ENCODE measurements around the gene DSE.
A peak's percentile ranks its signal among the peaks of the same experiment; 100 is the strongest.
"Not testable (repeated sequence)": the region's sequence is repeated elsewhere in the genome, so short reads cannot be mapped to it uniquely, and the experiment has no call there.

DSE gene

DNA sequence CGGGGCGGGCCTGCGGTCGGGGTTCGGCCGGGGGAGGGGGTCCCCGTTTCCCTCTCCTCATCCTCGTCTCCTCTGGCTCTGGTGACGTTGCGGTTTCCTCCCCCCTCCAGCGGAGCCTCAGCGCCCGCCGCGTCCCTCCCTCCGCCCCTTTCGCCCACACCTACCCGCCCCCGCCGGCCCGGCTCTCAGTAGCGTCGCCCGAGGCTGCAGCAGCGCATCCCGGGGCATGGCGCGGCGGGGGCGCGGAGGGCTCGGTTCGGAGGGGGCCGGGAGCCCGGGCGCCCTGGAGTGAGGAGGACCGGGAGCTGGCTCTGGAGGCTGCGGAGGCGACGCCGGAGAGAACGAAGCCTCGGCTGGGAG, at the start of gene DSE:
Gene DSE, plus strand, starts transcription at position 188 of the 360 bp plus-strand sequence. CDS start 28,304 bp downstream, outside the sequence.
- Histone ChIP-seq H3K27ac (ENCODE audit: low read depth, low read length) (peak within 1 kb of the TSS; percentile 95), H3K4me1 (ENCODE audit: insufficient read depth, low read length) (peaks cover 16% of the 10 kb centered on the region), H3K4me3 (ENCODE audit: low read depth in 1 of 2, low read length in 2 of 2) (peak within 1 kb of the TSS; percentile 88 to 99), H3K9me3 (ENCODE audit: low read length) (no peaks in the 10 kb centered on the region), H3K36me3 (ENCODE audit: insufficient read depth, low read length) (no peaks in the 10 kb centered on the region), H3K9ac (ENCODE audit: low read length) (peak within 1 kb of the TSS; percentile 85), H3K27me3 (ENCODE audit: control insufficient read depth in 1 of 2, insufficient read depth in 2 of 2, low read length in 2 of 2) (no peaks in the 10 kb centered on the region)

DNA sequence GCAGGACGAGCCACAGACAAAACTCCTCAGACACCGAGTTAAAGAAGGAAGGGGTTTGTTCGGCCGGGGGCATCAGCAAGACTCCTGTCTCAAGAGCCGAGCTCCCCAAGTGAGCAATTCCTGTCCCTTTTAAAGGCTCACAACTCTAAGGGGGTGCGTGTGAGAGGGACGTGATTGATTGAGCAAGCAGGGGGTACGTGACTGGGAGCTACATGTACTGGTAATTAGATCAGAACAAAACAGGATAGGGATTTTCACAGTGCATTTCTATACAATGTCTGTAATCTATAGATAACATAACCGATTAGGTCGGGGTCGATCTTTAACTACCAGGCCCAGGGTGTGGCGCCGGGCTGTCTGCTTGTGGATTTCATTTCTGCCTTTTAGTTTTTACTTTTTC, 48.8 kb upstream of the DSE start:
- not testable (repeated sequence) for H3K27me3 ChIP-seq (ENCODE audit: control insufficient read depth in 1 of 2, insufficient read depth in 2 of 2, low read length in 2 of 2); H3K9me3 ChIP-seq (ENCODE audit: low read length); H3K9ac ChIP-seq (ENCODE audit: low read length); H3K4me3 ChIP-seq (ENCODE audit: low read depth in 1 of 2, low read length in 2 of 2); H3K27ac ChIP-seq (ENCODE audit: low read depth, low read length); H3K36me3 ChIP-seq (ENCODE audit: insufficient read depth, low read length); H3K4me1 ChIP-seq (ENCODE audit: insufficient read depth, low read length)

DNA sequence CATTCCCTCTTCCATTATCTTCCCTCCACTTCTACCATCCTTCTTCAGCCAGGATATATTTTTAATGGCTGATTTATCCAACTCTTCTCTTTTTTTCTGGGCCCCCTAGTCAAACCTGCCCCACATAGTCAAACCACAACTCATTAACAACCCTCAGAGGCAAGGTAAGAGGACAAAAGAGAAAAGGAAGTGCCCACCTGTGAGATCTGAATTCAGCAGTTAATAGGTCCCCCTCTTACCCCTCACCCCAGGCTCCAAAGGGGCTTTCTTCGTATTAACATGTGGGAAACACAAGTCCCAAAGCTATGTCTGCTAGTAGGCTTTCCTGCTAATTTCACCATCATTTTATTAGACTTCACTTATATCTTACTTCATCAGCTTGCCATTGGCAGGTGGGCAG, 46.9 kb upstream of the DSE start:
- Histone ChIP-seq H3K27ac (ENCODE audit: low read depth, low read length) (no peak overlapping the region), H3K9ac (ENCODE audit: low read length) (no peak overlapping the region), H3K36me3 (ENCODE audit: insufficient read depth, low read length) (no peaks in the 10 kb centered on the region), H3K9me3 (ENCODE audit: low read length) (no peaks in the 10 kb centered on the region), H3K4me3 (ENCODE audit: low read depth in 1 of 2, low read length in 2 of 2) (no peak overlapping the region), H3K27me3 (ENCODE audit: control insufficient read depth in 1 of 2, insufficient read depth in 2 of 2, low read length in 2 of 2) (no peaks in the 10 kb centered on the region), H3K4me1 (ENCODE audit: insufficient read depth, low read length) (no peaks in the 10 kb centered on the region)

DNA sequence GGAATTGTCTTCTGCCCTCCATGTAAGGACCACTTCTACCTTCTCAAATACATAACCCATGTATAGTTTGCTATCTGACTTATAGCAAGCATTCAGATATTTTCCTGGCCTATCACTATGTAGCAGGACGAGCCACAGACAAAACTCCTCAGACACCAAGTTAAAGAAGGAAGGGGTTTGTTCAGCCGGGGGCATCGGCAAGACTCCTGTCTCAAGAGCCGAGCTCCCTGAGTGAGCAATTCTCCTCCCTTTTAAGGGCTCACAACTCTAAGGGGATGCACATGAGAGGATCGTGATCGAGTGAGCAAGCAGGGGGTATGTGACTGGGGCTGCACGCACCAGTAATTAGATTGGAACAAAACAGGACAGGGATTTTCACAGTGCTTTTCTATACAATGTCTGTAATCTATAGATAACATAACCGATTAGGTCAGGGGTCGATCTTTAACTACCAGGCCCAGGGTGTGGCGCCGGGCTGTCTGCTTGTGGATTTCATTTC, 45.1 kb upstream of the DSE start:
- H3K36me3 ChIP-seq (ENCODE audit: insufficient read depth, low read length); H3K27me3 ChIP-seq (ENCODE audit: control insufficient read depth in 1 of 2, insufficient read depth in 2 of 2, low read length in 2 of 2); H3K4me1 ChIP-seq (ENCODE audit: insufficient read depth, low read length); H3K9me3 ChIP-seq (ENCODE audit: low read length); H3K9ac ChIP-seq (ENCODE audit: low read length); H3K4me3 ChIP-seq (ENCODE audit: low read depth in 1 of 2, low read length in 2 of 2); H3K27ac ChIP-seq (ENCODE audit: low read depth, low read length): not testable (repeated sequence)

DNA sequence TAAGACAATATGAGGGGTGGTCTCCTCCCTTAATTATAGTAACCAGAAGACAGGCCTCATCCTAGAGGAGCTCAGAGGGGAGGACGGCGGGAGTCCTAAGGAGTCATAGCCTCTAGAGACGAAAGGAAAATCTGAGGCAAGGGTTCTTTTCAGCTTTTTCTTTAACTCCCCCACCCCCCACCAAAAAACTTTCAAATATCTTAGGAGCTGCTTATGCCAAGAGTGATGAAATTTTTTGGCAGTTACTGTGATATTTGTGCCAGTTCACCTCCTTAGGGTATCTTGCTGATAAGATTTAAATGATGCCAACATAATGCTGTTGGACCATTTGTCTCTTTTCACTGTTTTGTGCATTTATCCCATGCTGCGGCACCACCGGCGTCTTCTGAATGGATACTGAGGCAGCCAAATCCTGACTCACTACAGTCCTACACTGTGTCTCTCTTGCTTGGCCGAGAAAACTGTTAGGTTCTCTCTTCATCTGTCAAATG, 44.5 kb upstream of the DSE start:
- Histone ChIP-seq H3K9ac (ENCODE audit: low read length) (no peak overlapping the region), H3K4me1 (ENCODE audit: insufficient read depth, low read length) (no peaks in the 10 kb centered on the region), H3K4me3 (ENCODE audit: low read depth in 1 of 2, low read length in 2 of 2) (no peak overlapping the region), H3K9me3 (ENCODE audit: low read length) (no peaks in the 10 kb centered on the region), H3K27me3 (ENCODE audit: control insufficient read depth in 1 of 2, insufficient read depth in 2 of 2, low read length in 2 of 2) (no peaks in the 10 kb centered on the region), H3K27ac (ENCODE audit: low read depth, low read length) (no peak overlapping the region), H3K36me3 (ENCODE audit: insufficient read depth, low read length) (no peaks in the 10 kb centered on the region)

DNA sequence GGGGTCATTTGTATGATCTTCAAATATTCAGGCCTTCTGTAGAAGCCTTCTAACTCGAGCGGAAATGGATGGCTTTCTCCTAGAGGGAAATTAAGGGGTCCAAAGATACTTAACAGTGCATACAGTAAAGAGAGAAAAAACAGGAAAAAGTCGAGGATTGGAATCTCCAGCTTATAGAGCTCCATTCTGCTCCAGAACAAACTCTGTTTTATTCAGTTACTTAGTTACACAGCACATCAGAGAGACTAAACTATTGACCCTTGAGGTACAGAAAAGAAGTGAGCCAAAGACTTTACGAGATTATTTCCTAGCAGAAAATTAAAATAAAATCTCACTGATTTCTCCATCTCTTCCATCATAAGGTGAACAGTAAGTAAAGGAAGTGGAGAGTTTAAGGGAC, 43.8 kb upstream of the DSE start:
- H3K36me3 ChIP-seq (ENCODE audit: insufficient read depth, low read length), result no peaks in the 10 kb centered on the region
- no peak overlapping the region for H3K9ac ChIP-seq (ENCODE audit: low read length)
- no peaks in the 10 kb centered on the region for H3K9me3 ChIP-seq (ENCODE audit: low read length)
- H3K4me3 ChIP-seq (ENCODE audit: low read depth in 1 of 2, low read length in 2 of 2), result no peak overlapping the region
- H3K4me1 ChIP-seq (ENCODE audit: insufficient read depth, low read length), result no peaks in the 10 kb centered on the region
- no peaks in the 10 kb centered on the region for H3K27me3 ChIP-seq (ENCODE audit: control insufficient read depth in 1 of 2, insufficient read depth in 2 of 2, low read length in 2 of 2)
- no peak overlapping the region for H3K27ac ChIP-seq (ENCODE audit: low read depth, low read length)

DNA sequence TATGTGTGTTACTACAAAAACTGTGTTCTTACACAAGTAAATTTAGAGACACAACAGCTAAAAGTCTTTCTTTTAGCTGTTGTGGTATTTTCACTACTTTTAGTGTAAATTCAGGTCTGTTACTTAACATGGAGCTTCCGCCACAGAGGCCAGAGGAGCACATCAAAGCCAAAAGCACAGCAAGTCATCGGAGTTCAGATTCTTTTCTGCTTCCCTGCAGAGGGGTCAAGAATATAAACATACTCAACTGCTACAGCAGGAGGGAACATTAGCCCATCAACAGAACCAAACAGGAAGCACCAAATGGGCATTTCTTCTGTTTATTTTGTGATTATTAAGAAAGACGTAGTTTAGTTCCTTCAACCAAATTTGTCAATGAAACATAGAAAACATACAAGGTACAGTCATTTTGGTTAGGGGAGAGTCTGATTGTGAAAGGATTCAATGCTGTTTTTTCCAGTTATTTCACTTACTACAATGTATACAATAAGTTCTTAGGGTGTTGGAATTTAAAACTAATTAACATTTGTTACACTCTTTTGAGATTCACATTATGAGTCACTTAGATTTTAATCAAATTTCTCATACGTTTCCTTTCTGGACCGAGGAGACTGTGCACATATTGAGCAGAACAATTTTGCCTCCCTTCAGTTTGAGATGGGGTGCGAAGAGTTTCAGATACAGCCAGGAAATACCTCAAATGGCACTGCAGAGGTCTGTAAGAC, 42.8 kb upstream of the DSE start:
- H3K36me3 ChIP-seq (ENCODE audit: insufficient read depth, low read length), result no peaks in the 10 kb centered on the region
- H3K27me3 ChIP-seq (ENCODE audit: control insufficient read depth in 1 of 2, insufficient read depth in 2 of 2, low read length in 2 of 2), result no peaks in the 10 kb centered on the region
- H3K9ac ChIP-seq (ENCODE audit: low read length), result no peak overlapping the region
- no peak overlapping the region for H3K4me3 ChIP-seq (ENCODE audit: low read depth in 1 of 2, low read length in 2 of 2)
- H3K27ac ChIP-seq (ENCODE audit: low read depth, low read length), result no peak overlapping the region
- H3K4me1 ChIP-seq (ENCODE audit: insufficient read depth, low read length), result no peaks in the 10 kb centered on the region
- H3K9me3 ChIP-seq (ENCODE audit: low read length), result no peaks in the 10 kb centered on the region

DNA sequence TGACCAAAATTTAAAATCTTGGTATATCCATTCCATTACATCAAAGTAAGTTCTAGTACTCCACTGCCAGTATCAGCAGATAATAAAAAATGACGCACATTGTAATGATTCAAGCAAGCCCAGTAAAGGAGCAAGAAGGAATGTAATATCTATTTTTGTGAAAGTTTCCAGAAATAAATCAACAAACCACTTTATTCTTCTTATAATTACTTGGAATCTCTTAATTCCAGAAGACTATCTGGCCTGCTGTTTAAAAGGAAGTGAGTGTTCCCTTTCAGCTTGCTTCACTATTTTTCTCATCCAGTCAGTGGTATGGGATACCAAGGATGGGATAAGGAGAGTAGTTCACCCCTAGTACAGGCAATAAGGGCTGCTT, 42.2 kb upstream of the DSE start:
- Histone ChIP-seq H3K4me1 (ENCODE audit: insufficient read depth, low read length) (no peaks in the 10 kb centered on the region), H3K4me3 (ENCODE audit: low read depth in 1 of 2, low read length in 2 of 2) (no peak overlapping the region), H3K27ac (ENCODE audit: low read depth, low read length) (no peak overlapping the region), H3K27me3 (ENCODE audit: control insufficient read depth in 1 of 2, insufficient read depth in 2 of 2, low read length in 2 of 2) (no peaks in the 10 kb centered on the region), H3K36me3 (ENCODE audit: insufficient read depth, low read length) (no peaks in the 10 kb centered on the region), H3K9me3 (ENCODE audit: low read length) (no peaks in the 10 kb centered on the region), H3K9ac (ENCODE audit: low read length) (no peak overlapping the region)

DNA sequence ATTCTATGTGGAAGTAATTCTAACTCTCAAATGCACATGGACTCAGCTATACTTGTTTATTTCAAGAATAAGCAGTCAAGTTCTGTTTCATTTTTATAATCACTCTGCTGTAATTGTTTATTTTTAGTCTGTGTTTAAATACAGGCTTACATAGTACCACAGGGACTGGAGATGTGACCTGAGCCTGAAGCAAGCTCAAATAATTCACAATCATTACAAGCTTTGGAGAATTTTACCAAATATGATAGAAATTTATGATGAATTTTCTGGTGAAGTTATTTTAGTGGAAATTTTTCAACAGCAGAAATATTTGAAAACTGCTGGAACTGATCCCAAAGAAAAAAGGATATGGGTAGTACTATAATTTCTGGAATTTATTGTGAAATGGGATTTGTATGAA, 41.6 kb upstream of the DSE start:
- no peak overlapping the region for H3K9ac ChIP-seq (ENCODE audit: low read length)
- no peaks in the 10 kb centered on the region for H3K4me1 ChIP-seq (ENCODE audit: insufficient read depth, low read length)
- no peaks in the 10 kb centered on the region for H3K36me3 ChIP-seq (ENCODE audit: insufficient read depth, low read length)
- H3K4me3 ChIP-seq (ENCODE audit: low read depth in 1 of 2, low read length in 2 of 2), result no peak overlapping the region
- H3K27me3 ChIP-seq (ENCODE audit: control insufficient read depth in 1 of 2, insufficient read depth in 2 of 2, low read length in 2 of 2), result no peaks in the 10 kb centered on the region
- no peak overlapping the region for H3K27ac ChIP-seq (ENCODE audit: low read depth, low read length)
- H3K9me3 ChIP-seq (ENCODE audit: low read length), result no peaks in the 10 kb centered on the region

DNA sequence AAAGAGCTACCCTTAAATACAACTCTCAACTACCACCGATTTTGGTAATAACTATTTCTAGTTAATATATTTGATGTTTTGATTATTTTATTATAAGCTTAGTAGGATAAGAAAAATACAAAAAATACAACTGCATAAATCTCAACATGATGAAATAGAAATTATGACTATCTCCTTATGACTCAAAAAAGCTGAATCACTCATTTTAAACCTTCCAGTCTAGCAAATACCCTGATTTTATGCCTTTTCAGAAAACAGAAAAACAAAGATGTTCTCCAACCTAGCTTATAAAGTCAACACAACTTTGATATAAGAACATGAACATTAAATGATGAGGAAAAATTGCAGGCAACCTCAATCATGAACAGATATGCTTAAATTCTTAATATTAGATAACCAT, 40.2 kb upstream of the DSE start:
- no peak overlapping the region for H3K4me3 ChIP-seq (ENCODE audit: low read depth in 1 of 2, low read length in 2 of 2)
- no peak overlapping the region for H3K9ac ChIP-seq (ENCODE audit: low read length)
- no peak overlapping the region for H3K27ac ChIP-seq (ENCODE audit: low read depth, low read length)
- H3K27me3 ChIP-seq (ENCODE audit: control insufficient read depth in 1 of 2, insufficient read depth in 2 of 2, low read length in 2 of 2), result no peaks in the 10 kb centered on the region
- no peaks in the 10 kb centered on the region for H3K36me3 ChIP-seq (ENCODE audit: insufficient read depth, low read length)
- H3K4me1 ChIP-seq (ENCODE audit: insufficient read depth, low read length), result no peaks in the 10 kb centered on the region
- H3K9me3 ChIP-seq (ENCODE audit: low read length), result no peaks in the 10 kb centered on the region

DNA sequence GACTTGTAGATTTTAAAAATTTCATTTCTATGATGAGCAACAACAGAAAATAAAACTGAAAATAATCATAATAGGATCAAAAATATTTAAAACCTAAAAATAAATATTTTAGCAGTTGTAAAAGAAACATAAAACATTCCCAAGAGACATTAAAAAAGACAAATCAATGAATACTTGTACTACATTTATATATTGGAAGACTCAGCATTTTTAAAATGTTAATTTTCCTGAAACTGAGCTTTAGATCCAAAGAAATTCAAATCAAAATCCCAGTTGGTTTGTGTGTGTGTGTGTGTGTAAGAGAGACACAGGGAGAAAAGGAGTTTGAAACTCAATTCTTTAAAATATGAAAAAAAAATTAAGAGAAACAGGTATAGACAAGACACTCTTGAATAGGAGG, 38.7 kb upstream of the DSE start:
- Histone ChIP-seq H3K27me3 (ENCODE audit: control insufficient read depth in 1 of 2, insufficient read depth in 2 of 2, low read length in 2 of 2) (no peaks in the 10 kb centered on the region), H3K27ac (ENCODE audit: low read depth, low read length) (no peak overlapping the region), H3K4me3 (ENCODE audit: low read depth in 1 of 2, low read length in 2 of 2) (no peak overlapping the region), H3K4me1 (ENCODE audit: insufficient read depth, low read length) (no peaks in the 10 kb centered on the region), H3K36me3 (ENCODE audit: insufficient read depth, low read length) (no peaks in the 10 kb centered on the region), H3K9me3 (ENCODE audit: low read length) (no peaks in the 10 kb centered on the region), H3K9ac (ENCODE audit: low read length) (no peak overlapping the region)

DNA sequence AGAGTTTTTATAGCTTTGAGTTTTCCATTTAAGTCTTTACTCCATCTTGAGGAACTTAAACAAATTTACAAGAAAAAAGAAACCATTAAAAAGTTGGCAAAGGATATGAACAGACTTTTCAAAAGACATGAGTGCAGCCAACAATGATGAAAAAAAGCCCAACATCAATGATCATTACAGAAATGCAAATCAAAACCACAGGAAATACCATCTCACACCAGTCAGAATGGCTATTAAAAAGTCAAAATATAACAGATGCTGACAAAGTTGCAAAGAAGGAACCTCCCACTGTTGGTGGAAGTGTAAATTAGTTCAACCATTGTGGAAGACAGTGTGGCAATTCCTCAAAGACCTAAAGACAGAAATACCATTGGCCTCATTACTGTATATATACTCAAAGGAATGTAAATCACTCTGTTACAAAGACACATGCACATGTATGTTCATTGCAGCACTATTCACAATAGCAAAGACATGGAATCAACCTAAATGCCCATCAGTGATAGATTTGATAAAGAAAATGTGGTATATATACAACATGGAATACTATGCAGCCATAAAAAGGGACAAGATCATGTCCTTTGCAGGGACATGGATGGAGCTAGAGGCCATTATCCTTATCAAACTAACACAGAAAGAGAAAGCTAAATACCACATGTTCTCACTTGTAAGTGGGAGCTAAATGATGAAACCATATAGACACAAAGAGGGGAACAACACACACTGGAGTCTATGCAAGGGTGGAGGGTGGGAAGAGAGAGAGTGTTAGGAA, 35.9 kb upstream of the DSE start:
- not testable (repeated sequence) for H3K36me3 ChIP-seq (ENCODE audit: insufficient read depth, low read length); H3K9ac ChIP-seq (ENCODE audit: low read length); H3K9me3 ChIP-seq (ENCODE audit: low read length); H3K27ac ChIP-seq (ENCODE audit: low read depth, low read length); H3K4me3 ChIP-seq (ENCODE audit: low read depth in 1 of 2, low read length in 2 of 2); H3K27me3 ChIP-seq (ENCODE audit: control insufficient read depth in 1 of 2, insufficient read depth in 2 of 2, low read length in 2 of 2); H3K4me1 ChIP-seq (ENCODE audit: insufficient read depth, low read length)

All from muscle layer of colon (tissue), 2 donors.